Measurements from ENCODE around the gene CBX8. TPM values are rescaled to one million over a fixed set of nuclear protein-coding genes. Genes with fewer than 3 reads are reported as not detected.

Gene CBX8
- total RNA-seq, 1 experiment from 2014 or later = 2.0 TPM

DNA sequence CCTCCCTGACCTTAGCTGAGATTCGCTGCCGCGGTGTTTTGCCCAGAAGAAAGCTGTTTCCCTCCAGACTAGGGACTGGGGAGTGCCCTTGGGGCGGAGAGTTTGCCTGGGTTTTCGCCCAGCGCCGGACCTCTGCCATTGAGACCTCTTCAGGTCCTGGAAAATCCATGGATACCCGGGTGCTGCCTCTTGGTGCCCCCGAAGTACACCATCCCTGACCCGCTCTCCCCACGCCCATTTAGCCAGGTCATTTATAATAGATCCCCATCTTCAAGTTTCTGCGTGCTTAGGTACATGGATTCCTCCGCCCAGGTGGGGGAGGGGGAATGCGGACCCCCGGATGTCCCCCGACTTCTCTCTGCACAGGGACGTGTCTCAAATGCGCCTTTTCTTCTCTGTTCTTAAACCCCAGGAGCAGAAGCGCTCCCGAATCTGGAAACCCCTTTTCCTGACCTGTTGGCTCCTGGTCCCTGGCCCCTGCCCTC, 15.0 kb upstream of the CBX8 start (continued):
- no peak for TF ChIP-seq IRF2 (CRISPR knock-in tag; IDR thresholded peaks at IDR 0.05; ENCODE audit: borderline replicate concordance, low read depth)
- TF ChIP-seq ARID4B (CRISPR knock-in tag; IDR thresholded peaks at IDR 0.05; ENCODE audit: borderline replicate concordance) = no peak
- TF ChIP-seq, protein P1, sequence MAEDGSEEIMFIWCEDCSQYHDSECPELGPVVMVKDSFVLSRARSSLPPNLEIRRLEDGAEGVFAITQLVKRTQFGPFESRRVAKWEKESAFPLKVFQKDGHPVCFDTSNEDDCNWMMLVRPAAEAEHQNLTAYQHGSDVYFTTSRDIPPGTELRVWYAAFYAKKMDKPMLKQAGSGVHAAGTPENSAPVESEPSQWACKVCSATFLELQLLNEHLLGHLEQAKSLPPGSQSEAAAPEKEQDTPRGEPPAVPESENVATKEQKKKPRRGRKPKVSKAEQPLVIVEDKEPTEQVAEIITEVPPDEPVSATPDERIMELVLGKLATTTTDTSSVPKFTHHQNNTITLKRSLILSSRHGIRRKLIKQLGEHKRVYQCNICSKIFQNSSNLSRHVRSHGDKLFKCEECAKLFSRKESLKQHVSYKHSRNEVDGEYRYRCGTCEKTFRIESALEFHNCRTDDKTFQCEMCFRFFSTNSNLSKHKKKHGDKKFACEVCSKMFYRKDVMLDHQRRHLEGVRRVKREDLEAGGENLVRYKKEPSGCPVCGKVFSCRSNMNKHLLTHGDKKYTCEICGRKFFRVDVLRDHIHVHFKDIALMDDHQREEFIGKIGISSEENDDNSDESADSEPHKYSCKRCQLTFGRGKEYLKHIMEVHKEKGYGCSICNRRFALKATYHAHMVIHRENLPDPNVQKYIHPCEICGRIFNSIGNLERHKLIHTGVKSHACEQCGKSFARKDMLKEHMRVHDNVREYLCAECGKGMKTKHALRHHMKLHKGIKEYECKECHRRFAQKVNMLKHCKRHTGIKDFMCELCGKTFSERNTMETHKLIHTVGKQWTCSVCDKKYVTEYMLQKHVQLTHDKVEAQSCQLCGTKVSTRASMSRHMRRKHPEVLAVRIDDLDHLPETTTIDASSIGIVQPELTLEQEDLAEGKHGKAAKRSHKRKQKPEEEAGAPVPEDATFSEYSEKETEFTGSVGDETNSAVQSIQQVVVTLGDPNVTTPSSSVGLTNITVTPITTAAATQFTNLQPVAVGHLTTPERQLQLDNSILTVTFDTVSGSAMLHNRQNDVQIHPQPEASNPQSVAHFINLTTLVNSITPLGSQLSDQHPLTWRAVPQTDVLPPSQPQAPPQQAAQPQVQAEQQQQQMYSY (CRISPR knock-in tag; IDR thresholded peaks at IDR 0.05) = no peak
- TF ChIP-seq, protein P2, sequence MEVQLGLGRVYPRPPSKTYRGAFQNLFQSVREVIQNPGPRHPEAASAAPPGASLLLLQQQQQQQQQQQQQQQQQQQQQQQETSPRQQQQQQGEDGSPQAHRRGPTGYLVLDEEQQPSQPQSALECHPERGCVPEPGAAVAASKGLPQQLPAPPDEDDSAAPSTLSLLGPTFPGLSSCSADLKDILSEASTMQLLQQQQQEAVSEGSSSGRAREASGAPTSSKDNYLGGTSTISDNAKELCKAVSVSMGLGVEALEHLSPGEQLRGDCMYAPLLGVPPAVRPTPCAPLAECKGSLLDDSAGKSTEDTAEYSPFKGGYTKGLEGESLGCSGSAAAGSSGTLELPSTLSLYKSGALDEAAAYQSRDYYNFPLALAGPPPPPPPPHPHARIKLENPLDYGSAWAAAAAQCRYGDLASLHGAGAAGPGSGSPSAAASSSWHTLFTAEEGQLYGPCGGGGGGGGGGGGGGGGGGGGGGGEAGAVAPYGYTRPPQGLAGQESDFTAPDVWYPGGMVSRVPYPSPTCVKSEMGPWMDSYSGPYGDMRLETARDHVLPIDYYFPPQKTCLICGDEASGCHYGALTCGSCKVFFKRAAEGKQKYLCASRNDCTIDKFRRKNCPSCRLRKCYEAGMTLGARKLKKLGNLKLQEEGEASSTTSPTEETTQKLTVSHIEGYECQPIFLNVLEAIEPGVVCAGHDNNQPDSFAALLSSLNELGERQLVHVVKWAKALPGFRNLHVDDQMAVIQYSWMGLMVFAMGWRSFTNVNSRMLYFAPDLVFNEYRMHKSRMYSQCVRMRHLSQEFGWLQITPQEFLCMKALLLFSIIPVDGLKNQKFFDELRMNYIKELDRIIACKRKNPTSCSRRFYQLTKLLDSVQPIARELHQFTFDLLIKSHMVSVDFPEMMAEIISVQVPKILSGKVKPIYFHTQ (CRISPR knock-in tag; IDR thresholded peaks at IDR 0.05) = no peak
- TF ChIP-seq NR3C1 (CRISPR knock-in tag; conservative IDR thresholded peaks at IDR 0.05; ENCODE audit: low read depth) = no peak
- TF ChIP-seq ZNF396 (CRISPR knock-in tag; IDR thresholded peaks at IDR 0.05; ENCODE audit: borderline replicate concordance) = no peak
- no peak for TF ChIP-seq ZMAT4 (CRISPR knock-in tag; IDR thresholded peaks at IDR 0.05)
- no peak for TF ChIP-seq ZNF232 (CRISPR knock-in tag; IDR thresholded peaks at IDR 0.05)
- no peak for TF ChIP-seq MXD4 (CRISPR knock-in tag; IDR thresholded peaks at IDR 0.05; ENCODE audit: borderline replicate concordance)
- TF ChIP-seq ZNF671 (CRISPR knock-in tag; IDR thresholded peaks at IDR 0.05) = no peak
- no peak for TF ChIP-seq GRHL2 (CRISPR knock-in tag; IDR thresholded peaks at IDR 0.05; ENCODE audit: insufficient replicate concordance, severe bottlenecking)
- no peak for TF ChIP-seq SP1 (CRISPR knock-in tag; conservative IDR thresholded peaks at IDR 0.05)

DNA sequence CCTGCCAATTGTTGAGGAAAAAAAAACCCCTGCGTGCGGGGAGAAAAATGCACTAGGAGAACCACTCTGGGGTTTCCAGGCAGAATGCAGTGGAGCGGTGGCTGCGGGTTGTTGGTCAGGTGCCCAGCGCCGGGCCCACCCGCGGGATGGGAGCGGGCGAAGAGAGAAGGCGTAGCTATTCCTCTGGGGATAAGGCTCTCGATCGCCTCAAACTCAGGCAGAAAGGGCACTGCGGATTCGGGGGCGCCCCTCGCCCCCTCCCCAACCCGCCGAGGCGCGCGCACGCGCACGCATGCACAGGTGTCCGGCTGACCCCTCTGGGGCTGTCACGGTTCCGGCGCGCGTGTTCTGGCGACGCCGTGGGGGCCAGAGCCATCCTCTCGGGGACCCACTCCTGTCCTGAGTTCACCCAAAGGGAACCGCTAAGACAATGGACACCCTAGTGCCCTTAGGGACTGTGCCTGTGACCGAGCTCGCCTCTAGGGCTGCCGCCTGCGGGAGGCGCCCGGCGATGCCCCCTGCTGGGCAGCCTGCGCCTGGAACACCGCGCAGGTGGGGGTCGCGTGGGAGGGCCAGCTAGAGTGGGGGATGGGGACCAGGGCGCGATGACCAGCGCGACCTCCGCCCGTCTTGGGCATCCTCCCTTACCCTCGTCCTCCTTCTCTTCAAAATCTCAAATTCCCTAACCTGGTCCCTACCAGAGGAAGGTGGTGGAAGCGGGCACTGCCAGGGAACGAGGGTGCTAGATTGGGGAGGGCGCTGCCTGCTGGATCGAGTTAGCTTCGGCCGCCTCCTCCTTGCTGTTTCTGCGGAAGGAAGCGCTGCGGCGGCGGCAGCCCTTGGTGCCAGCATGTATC, 14.4 kb upstream of the CBX8 start:
- DNase-seq (ENCODE audit: low spot score) (no peak), ATAC-seq (no peak)
- Mint-ChIP-seq H3K9me3 (no peaks in the 10 kb centered on the region), H3K4me3 (peak overlapping the region; percentile 62), H3K4me1 (peaks cover 36% of the 10 kb centered on the region), H3K27ac (no peak overlapping the region), H3K36me3 (peaks cover 4% of the 10 kb centered on the region; the same call in 1 of the 2 replicates), H3K27me3 (ENCODE audit: low read depth) (peaks cover 92% of the 10 kb centered on the region)
- ChIA-PET CTCF (interaction anchor here (1.0 to 20.8 kb wide), 16 partner anchors 10 to 313 kb away, joined by 3 to 464 read pairs (median 6); partner anchors contain the start of genes CBX4 and CBX8), POLR2A (interaction anchor here (1.1 to 7.0 kb wide), 5 partner anchors 10 to 182 kb away, joined by 3 to 68 read pairs (median 4); no protein-coding TSS in a partner anchor)
- TF ChIP-seq GABPB1 (CRISPR knock-in tag; IDR thresholded peaks at IDR 0.05) (0 out of 2 replicates have a peak, but pooled peaks have one; percentile 54), ZNF232 (CRISPR knock-in tag; IDR thresholded peaks at IDR 0.05) (no peak), ZNF423 (CRISPR knock-in tag; IDR thresholded peaks at IDR 0.05) (peak; percentile 49; the same call in 1 of the 2 replicates), FOXP4 (CRISPR knock-in tag; IDR thresholded peaks at IDR 0.05) (no peak), ZNF512 (CRISPR knock-in tag; IDR thresholded peaks at IDR 0.05; ENCODE audit: borderline replicate concordance) (no peak)

Data from WTC11 (cell line).